Ureter (tissue), 1 donor: Measurements from ENCODE around the gene MORC1. TPM values are rescaled to one million over a fixed set of nuclear protein-coding genes. Genes with fewer than 3 reads are reported as not detected.
"Not testable (repeated sequence)": the region's sequence is repeated elsewhere in the genome, so short reads cannot be mapped to it uniquely, and the experiment has no call there.

Source experiments
- DNase-seq: peaks from one replicate; pipeline ENCODE4 v3.0.0-alpha.2; 2020; ENCODE audit warnings: low spot score
- total RNA-seq: library from RNA; stranded (reverse); gene quantifications from one replicate; pipeline ENCODE4 v1.2.4, GENCODE V29; 2023
- donor health status: DM: yes; HTN: yes; CAD: no.

Gene MORC1
- total RNA-seq, 1 donor from 2014 or later: not detected

DNA sequence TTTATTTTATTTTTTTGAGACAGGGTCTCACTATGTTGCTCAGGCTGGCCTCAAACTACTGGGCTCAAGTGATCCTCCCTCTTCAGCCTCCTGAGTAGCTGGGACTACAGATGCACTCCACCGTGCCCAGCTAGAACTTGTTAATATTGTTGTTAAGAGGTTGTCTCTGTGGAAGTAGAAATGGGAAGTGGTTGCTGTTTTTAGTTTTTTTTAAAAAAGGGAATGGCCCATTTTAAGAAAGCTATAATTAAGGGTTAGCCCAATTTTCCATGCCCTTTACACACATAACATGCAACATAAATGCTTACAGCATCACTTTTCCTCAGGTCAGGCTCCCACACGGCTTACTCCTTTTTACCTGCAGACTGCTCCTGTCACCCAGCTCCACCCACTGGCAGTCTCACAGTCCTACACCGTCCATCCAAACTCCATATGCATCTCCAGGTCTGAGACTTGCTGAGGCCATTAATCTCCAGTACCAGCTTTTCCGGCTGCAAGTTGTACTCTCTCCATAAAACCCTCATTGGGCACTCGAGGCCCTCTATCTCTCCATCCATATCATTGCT, 19.8 kb downstream of the MORC1 start:
- DNase-seq: no peak

GRCh38 chr3:109095166-109095565, 22.8 kb downstream of the MORC1 start:
- no peak for DNase-seq

DNA sequence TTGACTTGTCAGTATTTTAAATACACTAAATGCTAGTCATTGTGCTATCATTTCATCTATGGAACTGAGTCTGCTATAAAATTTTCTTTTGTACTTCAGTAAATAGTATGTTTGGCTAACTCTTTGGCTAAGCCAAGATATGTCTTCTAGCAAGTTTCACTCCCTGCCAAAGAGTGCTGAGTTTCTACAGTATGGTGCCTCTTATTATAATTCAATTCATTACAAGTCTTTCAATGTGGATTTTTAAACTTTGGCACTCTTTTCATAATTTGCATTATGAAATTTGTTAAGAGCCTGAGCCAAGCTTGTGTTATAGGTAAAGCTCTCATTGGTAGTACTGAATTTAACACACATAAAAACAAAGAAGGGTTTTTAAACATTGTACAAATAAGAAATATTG, 24.4 kb downstream of the MORC1 start:
- DNase-seq: no peak

DNA sequence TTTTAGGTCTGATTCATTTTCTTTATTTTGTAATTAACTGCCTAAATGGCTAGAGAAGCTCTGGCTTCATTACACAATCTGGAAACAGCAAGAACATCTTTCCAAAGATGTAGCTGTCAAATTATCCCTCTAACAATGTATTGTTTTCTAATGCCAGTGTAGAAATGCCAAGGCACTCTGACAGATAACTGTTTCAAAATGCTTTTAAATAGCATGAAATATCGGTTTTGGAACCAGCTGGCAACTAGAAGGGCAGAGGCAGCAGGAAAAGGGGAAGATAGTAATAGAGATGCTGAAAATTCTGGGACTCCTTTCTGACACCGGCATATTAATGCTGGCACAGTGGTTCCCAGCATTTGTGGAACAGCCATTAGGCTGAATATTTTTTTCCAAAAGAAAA, 26.1 kb downstream of the MORC1 start:
- DNase-seq: no peak

DNA sequence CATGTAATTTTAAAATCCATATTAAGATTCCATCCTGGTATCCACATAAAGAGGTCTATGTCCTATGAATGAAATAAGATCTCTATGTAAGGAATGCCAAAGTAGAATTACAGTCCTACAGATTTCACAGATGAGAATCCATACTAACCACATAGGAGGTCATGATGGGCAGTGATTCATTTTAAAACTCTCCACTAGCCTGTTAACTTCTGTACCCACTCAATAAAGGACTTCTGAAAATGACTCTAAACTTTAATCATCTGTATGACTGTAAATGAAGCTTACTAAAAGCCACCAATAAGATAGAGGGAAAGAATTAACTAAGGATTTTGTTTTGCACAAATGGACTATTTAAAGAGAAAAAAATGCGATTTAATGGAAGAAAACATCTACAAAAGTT, 28.7 kb downstream of the MORC1 start:
- no peak for DNase-seq

DNA sequence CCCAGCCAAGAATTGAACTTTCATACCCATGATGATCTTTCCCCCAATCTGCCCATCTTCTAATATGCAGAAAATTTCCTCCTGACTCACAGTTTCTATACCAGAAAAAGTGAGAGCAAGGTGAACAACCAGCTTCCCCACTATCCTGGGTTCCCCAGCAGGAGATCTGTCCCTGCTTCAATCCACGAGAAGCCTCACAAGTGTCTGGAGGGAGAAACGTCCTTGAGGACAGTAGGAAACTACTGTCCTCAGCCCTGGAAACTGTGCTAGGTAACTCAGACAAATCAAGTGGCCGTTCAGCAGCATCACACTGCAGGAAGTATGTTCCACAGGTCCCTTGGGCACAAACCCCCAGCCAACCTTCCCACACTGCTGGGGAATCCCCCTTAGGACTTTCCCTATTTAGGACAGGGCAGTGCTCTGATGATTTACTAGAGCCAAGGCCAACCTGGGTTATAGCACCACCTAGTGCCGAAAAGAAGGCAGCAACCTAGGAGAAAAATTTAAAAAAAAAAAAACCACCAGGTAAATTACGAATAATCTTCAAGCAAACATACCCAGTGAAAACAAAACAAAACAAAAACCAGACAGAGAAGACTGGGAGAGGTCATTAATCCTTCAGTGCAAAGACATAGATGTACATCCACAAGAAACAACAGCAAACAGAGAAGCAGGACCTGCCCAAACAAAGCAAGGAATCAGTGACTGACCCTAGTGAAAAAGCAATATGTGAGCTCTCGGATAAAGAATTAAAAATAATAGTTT, 36.0 kb downstream of the MORC1 start:
- no peak for DNase-seq

GRCh38 chr3:109080090-109080489, 37.8 kb downstream of the MORC1 start:
- not testable (repeated sequence) for DNase-seq

- no peak for DNase-seq
These were observed 44.8 kb downstream of the MORC1 start for GRCh38 chr3:109073116-109073515.

DNA sequence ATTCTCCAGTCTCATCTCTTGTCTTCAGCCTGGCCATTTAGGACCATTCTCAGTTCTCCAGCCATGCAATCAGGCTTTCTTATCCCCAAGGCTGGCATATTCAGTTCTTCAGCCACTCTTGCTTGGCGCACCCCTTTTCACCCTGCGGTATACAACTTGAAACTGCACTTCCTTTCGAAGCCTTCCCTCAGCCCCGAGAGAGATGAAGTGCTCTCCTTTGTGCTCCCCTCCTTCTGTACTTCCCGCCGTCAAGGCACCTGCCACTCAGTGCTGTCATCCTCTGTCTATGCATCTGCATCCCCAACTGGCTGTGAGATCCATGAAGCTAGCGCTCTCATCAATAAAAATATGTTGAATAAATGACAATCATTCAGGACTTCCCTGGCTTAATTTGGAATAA, 45.7 kb downstream of the MORC1 start:
- no peak for DNase-seq

DNA sequence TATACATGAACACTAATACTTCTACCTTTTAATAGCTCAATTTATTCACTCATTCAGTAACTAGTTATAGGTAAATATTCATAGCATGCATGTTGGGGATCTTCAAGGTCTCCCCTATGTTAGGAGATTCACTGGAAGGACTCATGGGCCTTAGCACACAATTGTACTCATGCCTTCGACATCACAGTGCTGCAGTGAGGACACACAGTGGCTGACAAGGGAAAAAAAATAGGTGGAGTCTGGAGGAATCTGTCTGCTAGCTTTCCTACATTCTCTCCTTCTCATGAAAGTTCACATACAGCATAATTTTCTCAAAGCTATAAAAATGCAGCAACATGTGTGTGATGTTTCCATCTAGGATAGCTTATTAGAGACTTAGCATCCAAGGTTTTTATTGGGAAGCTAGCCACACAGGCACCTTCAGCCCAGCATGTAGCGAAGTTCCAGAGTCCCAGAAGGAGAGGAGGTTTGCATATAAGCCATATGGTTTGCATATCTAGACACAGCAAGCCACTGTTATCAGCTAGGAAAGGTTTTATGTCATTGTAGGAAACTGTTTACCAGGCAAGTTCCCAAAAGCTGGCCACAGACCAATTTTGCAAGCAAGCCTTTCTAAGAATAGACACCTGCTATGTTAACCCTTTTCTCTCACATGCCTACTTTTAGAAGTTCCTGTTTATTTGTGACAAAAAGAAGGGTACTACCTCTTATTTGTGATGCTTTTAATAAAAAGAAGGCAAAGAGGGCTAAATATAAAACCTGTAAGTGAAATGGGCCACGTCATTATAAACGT, 46.4 kb downstream of the MORC1 start:
- no peak for DNase-seq

GRCh38 chr3:109070211-109070610, 47.7 kb downstream of the MORC1 start:
- no peak for DNase-seq

DNA sequence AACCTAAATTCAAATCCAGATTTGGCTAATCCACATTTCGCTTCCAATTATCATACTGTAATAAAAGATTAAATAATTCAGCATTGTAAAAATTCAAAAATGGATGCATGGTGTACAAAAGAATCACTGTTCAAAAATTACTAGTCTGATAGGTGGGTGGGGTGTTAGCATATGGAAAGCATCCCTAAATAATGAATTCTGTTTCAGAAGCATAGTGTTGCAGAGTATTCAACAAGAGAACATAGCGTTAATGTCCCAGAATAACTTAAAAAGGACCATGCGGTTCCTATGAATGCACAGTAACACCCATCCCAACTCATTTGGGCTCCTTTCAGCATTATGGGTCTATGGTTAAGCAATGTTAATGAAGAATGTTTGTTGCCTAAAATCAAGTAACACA, 51.1 kb downstream of the MORC1 start:
- DNase-seq: no peak

GRCh38 chr3:109059264-109059663, 58.7 kb downstream of the MORC1 start:
- DNase-seq: no peak

DNA sequence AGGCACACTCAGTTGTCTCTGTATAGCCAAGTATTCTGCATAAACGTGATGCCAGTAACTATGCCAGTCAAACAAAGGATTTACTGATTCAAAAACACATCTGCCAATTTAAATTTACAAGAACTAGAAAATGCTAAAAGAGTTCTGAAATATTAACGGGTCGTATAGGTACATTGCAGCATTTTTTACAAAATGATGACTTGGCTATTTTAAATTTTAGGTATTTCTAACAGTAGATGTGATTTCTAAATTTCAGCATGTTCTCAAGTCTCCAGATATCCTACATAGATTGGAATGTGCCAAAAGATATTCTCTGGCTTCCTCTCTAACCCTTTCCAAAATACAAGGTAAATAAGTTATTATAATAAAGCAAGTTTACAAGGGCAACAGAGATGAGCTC, 60.3 kb downstream of the MORC1 start:
- no peak for DNase-seq

- no peak for DNase-seq
These were observed 60.9 kb downstream of the MORC1 start for GRCh38 chr3:109057056-109057455.

DNA sequence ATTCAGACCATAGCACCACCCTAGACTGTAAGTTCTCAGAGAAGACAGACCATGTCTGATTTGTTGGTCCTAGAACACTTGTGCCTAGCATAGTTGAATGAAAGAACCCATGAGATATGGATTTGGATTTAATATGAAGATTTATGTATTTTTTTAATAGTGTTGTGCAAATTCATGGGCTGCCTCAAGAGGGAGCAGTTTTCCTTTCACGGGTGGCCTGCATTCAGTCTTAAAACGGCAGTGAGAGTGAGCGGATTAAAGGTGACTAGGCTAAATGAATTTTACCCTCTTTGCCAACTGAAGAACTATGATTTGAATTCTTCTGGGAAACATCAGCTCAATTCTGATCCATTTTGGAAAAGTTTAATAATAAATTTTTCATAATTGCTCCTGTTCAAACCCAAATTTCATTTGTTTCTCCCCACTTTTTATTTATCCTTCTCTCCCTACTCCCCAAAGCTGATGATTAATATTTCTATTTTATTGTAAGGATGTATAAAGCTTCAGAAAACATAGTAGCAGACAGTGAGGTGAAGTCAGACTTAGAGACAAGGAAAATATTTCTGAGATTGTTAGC, 67.3 kb downstream of the MORC1 start:
- no peak for DNase-seq

DNA sequence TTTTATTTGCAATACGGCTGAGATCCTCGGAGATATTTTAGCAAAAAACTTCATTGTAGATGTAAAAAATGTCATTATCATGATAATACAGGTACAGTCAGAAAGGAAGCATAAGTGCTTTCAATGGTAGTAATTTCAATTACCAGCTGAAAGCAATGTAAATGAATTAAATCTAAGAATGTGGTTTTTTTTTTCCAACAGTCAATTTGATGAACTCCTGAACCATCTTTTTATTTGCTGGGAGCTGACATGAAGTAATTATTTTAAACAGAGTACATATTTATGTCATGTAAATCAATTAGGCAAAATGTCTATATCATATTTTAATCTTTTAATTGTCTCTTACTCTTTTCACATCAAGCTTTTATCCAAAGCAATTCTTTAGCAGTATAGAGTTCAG, 70.6 kb downstream of the MORC1 start:
- no peak for DNase-seq

DNA sequence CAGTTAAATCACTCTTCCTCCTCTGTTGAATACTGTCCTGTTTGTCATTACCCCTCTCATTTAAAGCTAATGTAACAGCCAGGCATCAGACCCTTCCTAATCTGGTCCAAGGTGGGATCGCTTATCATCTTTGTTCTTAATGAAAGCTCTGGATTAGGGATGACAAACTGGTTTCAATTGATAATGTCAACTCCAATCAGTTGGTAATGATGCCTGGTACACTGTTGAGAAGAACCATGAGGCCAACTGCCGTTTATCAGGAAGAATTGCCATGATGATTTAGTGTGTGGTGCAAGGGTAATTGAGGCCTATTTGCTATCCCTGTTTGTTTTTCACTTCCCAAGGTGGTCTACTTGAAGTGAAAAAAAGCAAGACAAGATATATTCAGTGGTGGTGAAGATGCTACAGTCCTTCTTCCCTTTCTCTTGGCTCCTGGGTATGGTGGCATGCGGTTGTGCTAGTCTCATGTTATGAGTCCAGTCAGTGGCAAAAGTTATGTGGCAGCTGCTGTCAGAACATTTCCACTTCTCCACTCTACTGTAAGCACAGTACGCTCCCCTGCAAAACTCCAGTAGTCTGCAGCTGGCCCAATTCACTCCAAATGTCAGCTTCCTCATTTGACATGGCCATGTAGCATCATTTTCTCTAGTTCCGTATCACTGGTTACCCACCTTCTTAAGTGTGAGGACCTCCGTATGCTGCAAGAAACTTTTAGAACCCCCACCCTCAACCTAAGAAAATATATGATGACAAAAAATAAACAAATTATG, 72.5 kb downstream of the MORC1 start:
- DNase-seq: no peak

- DNase-seq: no peak
These were observed 82.9 kb downstream of the MORC1 start for GRCh38 chr3:109035082-109035481.

GRCh38 chr3:109033000-109033660, 84.8 kb downstream of the MORC1 start:
- DNase-seq: no peak

GRCh38 chr3:109028753-109029152, 89.2 kb downstream of the MORC1 start:
- no peak for DNase-seq
